HG03575 (cell line): ENCODE measurements around the gene SENP5.
"Not testable (repeated sequence)": the region's sequence is repeated elsewhere in the genome, so short reads cannot be mapped to it uniquely, and the experiment has no call there.

Experiments used
- ATAC-seq: cut with Tn5 transposase; IDR thresholded peaks from one replicate; pipeline ENCODE4 v1.9.1; 2021; ENCODE audit not compliant: unreplicated experiment, insufficient number of reproducible peaks, low FRiP score; ENCODE audit errors: extremely low read depth

SENP5 gene

DNA sequence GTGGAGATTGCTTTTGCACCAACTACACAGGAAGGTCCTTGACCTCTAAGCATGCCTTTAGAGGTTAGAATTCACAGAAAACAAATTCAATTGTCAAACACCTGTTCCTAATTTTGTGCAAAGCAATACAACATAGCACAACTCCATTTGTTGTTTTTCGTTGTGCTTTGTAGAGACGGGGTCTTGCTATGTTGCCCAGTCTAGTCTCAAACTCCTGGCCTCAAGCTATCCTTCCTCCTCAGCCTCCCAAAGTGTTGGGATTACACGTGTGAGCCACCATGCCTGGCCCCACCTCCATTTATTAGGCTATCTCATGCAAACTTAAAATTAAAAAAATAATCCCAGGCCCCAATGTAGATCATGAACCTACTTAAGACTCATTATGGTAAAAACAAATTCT is 68.6 kb downstream of the SENP5 start:
- ATAC-seq, result no peak

DNA sequence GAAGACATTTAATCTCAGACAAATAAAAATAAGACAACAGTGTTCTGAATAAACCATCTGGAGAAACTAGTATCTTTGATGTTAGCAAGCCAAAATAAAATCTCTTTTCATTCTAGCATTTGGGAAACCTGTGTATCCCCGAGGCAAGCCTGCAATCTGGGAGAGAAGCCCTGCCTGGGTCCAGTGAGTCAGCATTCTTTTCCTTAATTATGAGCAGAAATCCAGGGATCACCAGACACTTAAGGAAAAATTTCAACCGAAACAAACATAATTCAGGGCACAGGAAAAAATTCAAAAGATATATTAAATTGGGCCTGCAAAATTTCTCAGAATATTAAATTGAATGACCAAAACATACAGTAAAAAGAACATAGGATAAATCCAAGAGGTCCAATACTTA is 70.4 kb downstream of the SENP5 start:
- no peak for ATAC-seq

DNA sequence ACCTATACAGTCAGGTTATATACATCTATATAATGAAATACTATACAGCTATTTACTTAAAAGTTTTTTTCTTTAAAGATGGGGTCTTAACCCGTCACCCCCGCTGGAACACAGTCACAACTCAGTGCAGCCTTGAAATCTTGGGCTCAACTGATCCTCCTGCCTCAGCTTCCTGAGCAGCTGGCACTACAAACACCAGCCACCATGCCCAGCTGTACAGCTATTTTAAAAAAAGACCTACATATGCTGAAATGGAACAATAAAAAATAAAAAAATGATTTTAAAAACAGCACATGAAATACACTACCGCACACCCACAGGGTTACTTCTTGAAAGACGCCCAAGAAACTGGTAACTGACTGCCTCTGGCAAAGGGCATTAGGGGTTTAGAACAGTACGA is 70.9 kb downstream of the SENP5 start:
- no peak for ATAC-seq

GRCh38 chr3:196941729-196942225 is 74.1 kb downstream of the SENP5 start:
- ATAC-seq, result peak; percentile 16

GRCh38 chr3:196942226-196942914 is 74.7 kb downstream of the SENP5 start, which contains the start of gene NCBP2:
TSS of gene NCBP2 (minus strand) at chr3:196942528. CDS start at chr3:196942503, 25 bp downstream.
- ATAC-seq, result peak; percentile 66

- no peak for ATAC-seq
Observed at GRCh38 chr3:196942915-196943277, 75.2 kb downstream of the SENP5 start.

DNA sequence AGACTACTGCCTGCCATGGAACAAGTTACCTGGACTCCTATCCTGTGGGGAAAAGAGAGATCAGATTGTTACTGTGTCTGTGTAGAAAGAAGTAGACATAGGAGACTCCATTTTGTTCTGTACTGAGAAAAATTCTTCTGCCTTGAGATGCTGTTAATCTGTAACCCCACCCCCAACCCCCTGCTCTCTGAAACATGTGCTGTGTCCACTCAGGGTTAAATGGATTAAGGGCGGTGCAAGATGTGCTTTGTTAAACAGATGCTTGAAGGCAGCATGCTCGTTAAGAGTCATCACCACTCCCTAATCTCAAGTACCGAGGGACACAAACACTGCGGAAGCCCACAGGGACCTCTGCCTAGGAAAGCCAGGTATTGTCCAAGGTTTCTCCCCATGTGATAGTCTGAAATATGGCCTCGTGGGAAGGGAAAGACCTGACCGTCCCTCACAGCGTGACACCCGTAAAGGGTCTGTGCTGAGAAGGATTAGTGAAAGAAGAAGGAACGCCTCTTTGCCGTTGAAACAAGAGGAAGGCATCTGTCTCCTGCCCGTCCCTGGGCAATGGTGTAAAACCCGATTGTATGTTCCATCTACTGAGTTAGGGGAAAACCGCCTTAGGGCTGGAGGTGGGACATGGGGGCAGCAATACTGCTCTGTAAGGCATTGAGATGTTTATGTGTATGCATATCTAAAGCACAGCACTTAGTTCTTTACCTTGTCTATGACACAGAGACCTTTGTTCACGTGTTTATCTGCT is 76.5 kb downstream of the SENP5 start:
- ATAC-seq, result not testable (repeated sequence)

GRCh38 chr3:196947136-196947859 is 79.6 kb downstream of the SENP5 start:
- no peak for ATAC-seq

DNA sequence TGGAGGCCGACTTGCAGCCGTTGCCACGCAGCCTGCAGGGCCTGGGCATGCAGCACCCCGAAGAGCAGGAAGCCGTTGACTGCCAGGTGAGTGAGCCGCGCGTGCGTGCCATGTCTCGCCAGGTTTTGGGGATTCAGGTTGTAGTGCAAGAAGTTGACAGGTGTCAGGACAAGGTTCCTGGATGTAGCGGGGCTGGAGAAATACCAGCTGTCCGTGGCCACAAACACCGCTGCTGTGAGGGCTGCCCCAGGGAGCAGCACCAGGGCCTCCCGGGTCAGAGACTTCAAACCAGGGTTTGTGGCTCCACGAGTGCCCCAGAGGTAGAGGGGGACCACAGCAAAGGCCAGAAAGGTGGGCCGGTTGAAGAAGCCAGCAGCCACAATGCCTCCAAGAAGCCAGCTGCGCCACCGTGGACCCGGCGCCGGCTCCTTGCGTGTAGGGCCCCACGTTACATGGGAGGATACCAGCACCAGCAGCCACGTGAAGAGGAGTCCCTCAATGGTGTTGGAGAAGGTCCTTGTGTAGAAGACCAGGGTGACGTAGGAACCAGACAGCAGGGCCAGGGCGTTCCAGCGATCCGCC is 80.2 kb downstream of the SENP5 start:
- no peak for ATAC-seq

DNA sequence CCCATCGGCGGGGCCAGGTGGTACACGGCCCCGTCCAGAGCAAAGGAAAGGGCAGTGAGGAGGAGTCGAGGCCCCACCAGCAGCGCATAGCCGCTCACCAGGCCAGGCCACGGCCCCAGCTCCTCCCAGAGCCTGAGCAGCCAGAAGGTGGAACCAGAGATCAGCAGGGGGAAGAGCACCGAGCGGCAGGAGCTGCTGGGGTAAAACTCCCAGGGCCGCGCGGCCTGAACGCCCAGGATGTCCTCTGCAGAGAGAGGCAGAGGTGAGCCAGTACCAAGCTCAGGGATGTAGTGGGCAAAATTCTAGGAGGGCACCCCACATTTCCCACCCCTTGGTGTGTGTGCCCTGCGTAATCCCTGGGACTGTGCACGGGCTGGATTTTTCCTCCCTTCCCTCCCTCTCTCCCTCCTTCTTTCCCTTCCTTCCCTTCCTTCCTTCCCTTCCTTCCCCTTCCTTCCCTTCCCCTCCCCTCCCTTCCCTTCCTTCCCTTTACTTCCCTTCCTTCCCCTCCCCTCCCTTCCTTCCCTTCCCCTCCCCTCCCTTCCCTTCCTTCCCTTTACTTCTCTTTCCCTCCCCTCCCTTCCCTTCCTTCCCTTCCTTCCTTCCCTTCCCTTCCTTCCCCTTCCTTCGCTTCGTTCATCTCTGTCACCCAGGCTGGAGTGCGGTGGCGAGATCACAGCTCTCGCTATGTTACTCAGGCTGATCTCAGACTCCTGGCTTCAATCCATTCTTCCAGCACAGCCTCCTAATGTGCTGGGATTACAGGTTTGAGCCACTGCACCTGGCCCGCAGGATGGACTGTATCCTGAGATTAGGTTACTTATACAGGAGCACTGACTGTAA is 80.9 kb downstream of the SENP5 start:
- no peak for ATAC-seq

DNA sequence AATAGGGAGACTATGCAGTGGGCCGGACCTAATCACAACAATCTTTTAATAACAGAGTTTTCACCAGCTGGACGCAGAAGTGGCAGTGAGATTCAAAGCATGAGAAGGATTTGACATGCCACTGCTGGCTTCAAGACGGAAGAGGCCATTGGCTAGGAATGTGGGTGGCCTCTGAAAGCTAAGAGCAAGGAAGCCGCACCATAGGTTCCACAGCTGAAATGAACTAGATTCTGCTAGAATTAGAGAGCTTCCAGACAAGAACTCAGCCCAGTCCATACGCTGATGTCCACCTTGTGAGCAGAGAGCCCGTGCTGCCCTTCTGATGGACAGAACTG is 81.5 kb downstream of the SENP5 start:
- ATAC-seq, result no peak

GRCh38 chr3:196949750-196950149 is 82.0 kb downstream of the SENP5 start:
- ATAC-seq, result no peak

- no peak for ATAC-seq
Observed at GRCh38 chr3:196951371-196951770, 83.7 kb downstream of the SENP5 start.

DNA sequence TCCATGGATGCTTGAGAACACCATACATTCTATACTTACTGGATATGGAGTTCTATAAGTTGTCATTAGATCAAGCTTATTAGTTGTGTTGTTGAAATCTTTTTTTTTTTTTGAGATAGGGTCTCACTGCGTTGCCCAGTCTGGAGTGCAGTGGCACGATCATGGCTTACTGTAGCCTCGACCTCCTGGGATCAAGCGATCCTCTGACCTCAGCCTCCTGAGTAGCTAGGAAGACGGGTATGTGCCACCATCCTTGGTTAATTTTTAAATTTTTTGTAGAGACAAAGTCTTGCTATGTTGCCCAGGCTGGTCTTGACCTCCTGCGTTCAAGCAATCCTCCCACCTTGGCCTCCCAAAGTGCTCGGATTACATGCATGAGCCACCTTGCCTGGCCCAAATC is 87.1 kb downstream of the SENP5 start:
- ATAC-seq, result no peak

DNA sequence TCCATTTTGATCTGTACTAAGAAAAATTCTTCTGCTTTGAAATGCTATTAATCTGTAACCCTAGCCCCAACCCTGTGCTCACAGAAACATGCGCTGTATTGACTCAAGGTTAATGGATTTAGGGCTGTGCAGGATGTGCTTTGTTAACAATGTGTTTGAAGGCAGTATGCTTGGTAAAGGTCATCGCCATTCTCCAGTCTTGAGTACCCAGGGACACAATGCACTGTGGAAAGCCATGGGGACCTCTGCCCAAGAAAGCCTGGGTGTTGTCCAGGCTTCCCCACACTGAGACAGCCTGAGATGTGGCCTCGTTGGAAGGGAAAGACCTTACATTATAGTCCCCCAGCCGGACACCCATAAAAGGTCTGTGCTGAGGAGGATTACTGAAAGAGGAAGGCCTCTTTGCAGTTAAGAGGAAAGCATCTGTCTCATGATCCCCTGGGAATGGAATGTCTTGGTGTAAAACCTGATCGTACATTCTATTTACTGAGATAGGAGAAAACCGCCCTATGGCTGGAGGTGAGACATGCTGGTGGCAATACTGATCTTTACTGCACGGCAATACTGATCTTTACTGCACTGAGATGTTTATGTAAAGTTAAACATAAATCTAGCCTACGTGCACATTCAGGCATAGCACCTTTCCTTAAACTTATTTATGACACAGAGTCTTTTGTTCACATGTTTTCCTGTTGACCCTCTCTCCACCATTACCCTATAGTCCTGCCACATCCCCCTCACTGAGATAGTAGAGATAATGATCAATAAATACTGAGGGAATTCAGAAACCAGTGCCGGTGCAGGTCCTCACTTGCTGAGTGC is 94.6 kb downstream of the SENP5 start:
- ATAC-seq, result no peak

- ATAC-seq, result no peak
Observed at GRCh38 chr3:196962930-196963630, 95.4 kb downstream of the SENP5 start.

DNA sequence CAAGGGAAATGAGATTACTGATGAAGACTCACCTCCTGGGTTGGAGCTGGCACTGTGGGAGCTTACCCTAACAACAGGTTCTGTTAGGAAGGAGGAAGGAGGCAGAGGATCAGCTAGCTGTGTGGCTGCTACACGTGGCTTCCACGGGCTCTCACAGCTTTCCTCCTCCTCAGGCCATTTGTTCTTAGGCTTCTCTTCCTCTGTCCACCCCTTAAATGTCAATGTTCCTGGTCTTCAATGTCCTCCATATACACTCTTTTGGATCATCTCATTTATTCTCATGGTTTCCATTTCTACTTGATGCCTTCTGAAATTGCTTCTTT is 95.9 kb downstream of the SENP5 start:
- ATAC-seq, result no peak
